Neuronal stem cell (in vitro differentiated cells): Measurements from ENCODE around the gene MAZ.

Source experiments
- DNase-seq: peaks from one replicate; pipeline ENCODE4 v3.0.0-alpha.2; 2013; ENCODE audit warnings: low spot score
- H2AFZ ChIP-seq: one replicate; pipeline ENCODE4 v1.6.1; 2013; ENCODE audit warnings: mild to moderate bottlenecking, low read length, inconsistent platforms
- H2AK5ac ChIP-seq: 2 replicates; pipeline ENCODE4 v1.6.1; 2013; ENCODE audit warnings: low read depth, mild to moderate bottlenecking, inconsistent platforms, low read length, moderate library complexity, mixed read lengths
- H2BK120ac ChIP-seq: 2 replicates; pipeline ENCODE4 v1.6.1; 2013; ENCODE audit warnings: low read depth, mild to moderate bottlenecking, inconsistent platforms, low read length, moderate library complexity, mixed read lengths
- H2BK12ac ChIP-seq: one replicate; pipeline ENCODE4 v1.6.1; 2013; ENCODE audit warnings: low read length, inconsistent platforms
- H2BK15ac ChIP-seq: 2 replicates; pipeline ENCODE4 v1.6.1; 2013; ENCODE audit warnings: mild to moderate bottlenecking, low read length, inconsistent platforms, mixed read lengths
- H2BK5ac ChIP-seq: one replicate; pipeline ENCODE4 v1.6.1; 2013; ENCODE audit warnings: inconsistent platforms, mild to moderate bottlenecking, low read length, moderate library complexity
- H3K14ac ChIP-seq: one replicate; pipeline ENCODE4 v1.6.1; 2013; ENCODE audit warnings: low read length, inconsistent platforms
- H3K18ac ChIP-seq: 2 replicates; pipeline ENCODE4 v1.6.1; 2013; ENCODE audit warnings: low read length, inconsistent platforms
- H3K23ac ChIP-seq: 2 replicates; pipeline ENCODE4 v1.6.1; 2013; ENCODE audit warnings: low read depth, mild to moderate bottlenecking, mixed read lengths, low read length, inconsistent platforms; ENCODE audit not compliant: poor library complexity
- H3K27ac ChIP-seq: replicated peaks from 3 replicates; pipeline ENCODE4 v1.5.1; 2013; ENCODE audit warnings: low read length, inconsistent platforms
- H3K27me3 ChIP-seq, 3 experiments: 2 replicates each; pipeline ENCODE4 v1.6.1; 2013; ENCODE audit warnings: low read length in 3 of 3, mild to moderate bottlenecking in 2 of 3, inconsistent platforms in 1 of 3, low read depth in 1 of 3, mixed read lengths in 1 of 3, moderate library complexity in 1 of 3; ENCODE audit not compliant: control insufficient read depth in 3 of 3, insufficient read depth in 3 of 3
- H3K36me3 ChIP-seq, 2 donors: replicated peaks in 1 of 2; 2 replicates each; pipeline ENCODE4 v1.6.1; 2013; ENCODE audit warnings: low read length in 2 of 2; ENCODE audit not compliant: control insufficient read depth in 2 of 2, insufficient read depth in 2 of 2
- H3K4ac ChIP-seq: 2 replicates; pipeline ENCODE4 v1.6.1; 2013; ENCODE audit warnings: inconsistent platforms, mild to moderate bottlenecking, low read length, moderate library complexity
- H3K4me1 ChIP-seq, 2 donors: 1 replicate in 1 of 2; 2 replicates in 1 of 2; pipeline ENCODE4 v1.6.1; 2013; ENCODE audit warnings: low read length in 2 of 2, low read depth in 1 of 2; ENCODE audit not compliant: control insufficient read depth in 2 of 2, insufficient read depth in 1 of 2
- H3K4me2 ChIP-seq: one replicate; pipeline ENCODE4 v1.6.1; 2013; ENCODE audit warnings: mild to moderate bottlenecking, low read length, inconsistent platforms; ENCODE audit not compliant: insufficient read depth, poor library complexity, severe bottlenecking
- H3K4me3 ChIP-seq, 2 donors: 2 replicates each; pipeline ENCODE4 v1.5.1; 2013; ENCODE audit warnings: low read length in 2 of 2, mild to moderate bottlenecking in 2 of 2, inconsistent platforms in 1 of 2, moderate library complexity in 1 of 2
- H3K79me1 ChIP-seq: one replicate; pipeline ENCODE4 v1.6.1; 2013; ENCODE audit warnings: low read depth, mild to moderate bottlenecking, inconsistent platforms, low read length, moderate library complexity
- H3K9ac ChIP-seq: one replicate; pipeline ENCODE4 v1.6.1; 2013; ENCODE audit warnings: mild to moderate bottlenecking, low read depth, low read length, inconsistent platforms; ENCODE audit not compliant: poor library complexity
- H3K9me3 ChIP-seq, 2 donors: replicated peaks in 1 of 2; 2 replicates each; pipeline versions ENCODE3 to v1.6.1; 2013; ENCODE audit warnings: low read length in 2 of 2, mild to moderate bottlenecking in 2 of 2, inconsistent platforms in 1 of 2, low read depth in 1 of 2, mixed read lengths in 1 of 2, moderate library complexity in 1 of 2; ENCODE audit not compliant: control insufficient read depth in 2 of 2, insufficient read depth in 1 of 2
- H4K8ac ChIP-seq: one replicate; pipeline ENCODE4 v1.6.1; 2013; ENCODE audit warnings: low read depth, mild to moderate bottlenecking, inconsistent platforms, low read length, moderate library complexity
- H4K91ac ChIP-seq: one replicate; pipeline ENCODE4 v1.6.1; 2013; ENCODE audit warnings: low read length, low read depth, mild to moderate bottlenecking, inconsistent platforms; ENCODE audit not compliant: poor library complexity
- WGBS, 2 donors: extraction: QIAGEN DNeasy Blood & Tissue Kit; methylation state at CpG; one replicate each; pipeline ENCODE4 v1.1.7; 2013; ENCODE audit warnings: missing lambda C conversion rate in 2 of 2, mixed read lengths in 1 of 2; ENCODE audit not compliant: insufficient read length in 2 of 2, insufficient replicate concordance in 1 of 2; ENCODE audit errors: extremely low coverage in 2 of 2; 5-methylcytosine and 5-hydroxymethylcytosine counted together

Gene MAZ

GRCh38 chr16:29840240-29840639, 33.9 kb downstream of the MAZ start:
- no peak overlapping the region for H3K18ac ChIP-seq
- H2BK5ac ChIP-seq: no peak overlapping the region
- no peaks in the 10 kb centered on the region for H3K36me3 ChIP-seq
- H3K4ac ChIP-seq: no peak overlapping the region
- no peak overlapping the region for H3K14ac ChIP-seq
- H2BK15ac ChIP-seq: no peak overlapping the region
- H3K27me3 ChIP-seq: no peaks in the 10 kb centered on the region
- H2AFZ ChIP-seq: no peak overlapping the region
- no peak overlapping the region for H2BK120ac ChIP-seq
- H4K91ac ChIP-seq: no peak overlapping the region
- DNase-seq: no peak
- H3K9me3 ChIP-seq: no peaks in the 10 kb centered on the region
- peak overlapping the region; percentile 17 for H3K23ac ChIP-seq
- no peak overlapping the region for H3K27ac ChIP-seq
- H3K9ac ChIP-seq: peak overlapping the region; percentile 38
- WGBS, 2 donors: no CpG with 5 or more reads among the region's 10 CpGs
- no peak overlapping the region for H2AK5ac ChIP-seq
- no peaks in the 10 kb centered on the region for H3K4me1 ChIP-seq
- no peak overlapping the region for H4K8ac ChIP-seq
- peak overlapping the region in 1 of 2 donors; percentile 66 for H3K4me3 ChIP-seq
- H2BK12ac ChIP-seq: no peak overlapping the region
- no peak overlapping the region for H3K4me2 ChIP-seq
- no peaks in the 10 kb centered on the region for H3K79me1 ChIP-seq

GRCh38 chr16:29841631-29842030, 35.3 kb downstream of the MAZ start:
- DNase-seq: no peak
- Histone ChIP-seq H3K27ac (no peak overlapping the region), H4K91ac (peak overlapping the region; percentile 61), H2BK5ac (no peak overlapping the region), H2BK15ac (no peak overlapping the region), H4K8ac (no peak overlapping the region), H3K14ac (peak overlapping the region; percentile 25), H2AFZ (no peak overlapping the region), H3K36me3 (no peaks in the 10 kb centered on the region), H2BK12ac (no peak overlapping the region), H3K4me1 (no peaks in the 10 kb centered on the region), H3K4me2 (no peak overlapping the region), H3K9ac (no peak overlapping the region), H2AK5ac (peak overlapping the region; percentile 49), H3K27me3 (no peaks in the 10 kb centered on the region), H2BK120ac (no peak overlapping the region), H3K4ac (no peak overlapping the region), H3K18ac (peak overlapping the region; percentile 35), H3K4me3 (peak overlapping the region in 1 of 2 donors; percentile 66), H3K23ac (no peak overlapping the region), H3K79me1 (no peaks in the 10 kb centered on the region), H3K9me3 (no peaks in the 10 kb centered on the region)
- no CpG with 5 or more reads among the region's 23 CpGs for WGBS, 2 donors

GRCh38 chr16:29842732-29843346, 36.5 kb downstream of the MAZ start:
- no peak overlapping the region for H2BK15ac ChIP-seq
- H2AK5ac ChIP-seq: no peak overlapping the region
- no peak overlapping the region for H2AFZ ChIP-seq
- no peak overlapping the region for H2BK12ac ChIP-seq
- H3K27ac ChIP-seq: no peak overlapping the region
- no peak overlapping the region for H3K18ac ChIP-seq
- no peaks in the 10 kb centered on the region for H3K4me1 ChIP-seq
- H3K9ac ChIP-seq: no peak overlapping the region
- no peak overlapping the region for H3K4me3 ChIP-seq
- peak overlapping the region; percentile 74 for H3K23ac ChIP-seq
- no peak overlapping the region for H3K4me2 ChIP-seq
- no peak overlapping the region for H3K4ac ChIP-seq
- H3K79me1 ChIP-seq: no peaks in the 10 kb centered on the region
- WGBS, 2 donors: no CpG with 5 or more reads among the region's 9 CpGs
- H4K8ac ChIP-seq: peak overlapping the region; percentile 8
- no peaks in the 10 kb centered on the region for H3K27me3 ChIP-seq
- no peaks in the 10 kb centered on the region for H3K9me3 ChIP-seq
- no peak overlapping the region for H2BK5ac ChIP-seq
- H3K36me3 ChIP-seq: no peaks in the 10 kb centered on the region
- DNase-seq: no peak
- no peak overlapping the region for H3K14ac ChIP-seq
- H4K91ac ChIP-seq: no peak overlapping the region
- H2BK120ac ChIP-seq: no peak overlapping the region

- Histone ChIP-seq H2BK120ac (no peak overlapping the region), H3K27ac (no peak overlapping the region), H3K23ac (no peak overlapping the region), H3K9ac (no peak overlapping the region), H2AK5ac (no peak overlapping the region), H3K4ac (no peak overlapping the region), H3K14ac (no peak overlapping the region), H3K4me3 (no peak overlapping the region), H2AFZ (no peak overlapping the region), H3K9me3 (no peaks in the 10 kb centered on the region), H3K4me1 (no peaks in the 10 kb centered on the region), H3K79me1 (no peaks in the 10 kb centered on the region), H3K27me3 (no peaks in the 10 kb centered on the region), H3K36me3 (no peaks in the 10 kb centered on the region), H4K8ac (no peak overlapping the region), H2BK15ac (no peak overlapping the region), H4K91ac (no peak overlapping the region), H2BK5ac (no peak overlapping the region), H3K4me2 (no peak overlapping the region), H3K18ac (no peak overlapping the region), H2BK12ac (no peak overlapping the region)
- DNase-seq: no peak
- WGBS, 2 donors: no CpG with 5 or more reads among the region's 8 CpGs
Observed at GRCh38 chr16:29843931-29844330, 37.6 kb downstream of the MAZ start.
